ENCODE data around the gene CEBPE.

GRCh38 chr14:23109769-23110168 is 9.3 kb downstream of the CEBPE start:
- TF ChIP-seq CTCF (IDR thresholded peaks at IDR 0.05) (no peak), POLR2A (IDR thresholded peaks at IDR 0.05) (no peak)
